ENCODE data around the gene ARL14. TPM values are rescaled to one million over a fixed set of nuclear protein-coding genes. Genes with fewer than 3 reads are reported as not detected.

Gene ARL14
- total RNA-seq, 1 experiment from 2014 or later, result 104 TPM

- DNase-seq, result peak; percentile 84
- Mint-ChIP-seq H3K4me1 (ENCODE audit: low read depth, unreplicated experiment) (peaks cover 70% of the 10 kb centered on the region), H3K9me3 (ENCODE audit: low read depth, unreplicated experiment) (no peaks in the 10 kb centered on the region), H3K27me3 (ENCODE audit: unreplicated experiment) (no peaks in the 10 kb centered on the region), H3K27ac (ENCODE audit: unreplicated experiment) (peak overlapping the region; percentile 90), H3K36me3 (ENCODE audit: insufficient read depth, unreplicated experiment) (peaks cover 30% of the 10 kb centered on the region), H3K4me3 (ENCODE audit: low read depth, unreplicated experiment) (peak overlapping the region; percentile 6)
- CTCF ChIA-PET, result interaction anchor here (0.5 to 1.2 kb wide), 3 partner anchors 10 to 137 kb away, joined by 3 to 6 read pairs (median 3); partner anchors contain the start of gene ARL14
- intact Hi-C loops (cut with micrococcal nuclease; ENCODE audit: unreplicated experiment), result no loop called here
- BruUV-seq (replicated peaks), result no TSS peak
- no peak for TF ChIP-seq CTCF (IDR thresholded peaks at IDR 0.05; ENCODE audit: unreplicated experiment)
Measured at GRCh38 chr3:160667452-160667851, 9.5 kb upstream of the ARL14 start.

- no peak for DNase-seq
- CTCF ChIA-PET, result no interaction called here
- intact Hi-C loops (cut with micrococcal nuclease; ENCODE audit: unreplicated experiment), result no loop called here
- TF ChIP-seq CTCF (IDR thresholded peaks at IDR 0.05; ENCODE audit: unreplicated experiment), result no peak
- peaks cover 36% of the 10 kb centered on the region for H3K36me3 Mint-ChIP-seq (ENCODE audit: insufficient read depth, unreplicated experiment)
- H3K4me3 Mint-ChIP-seq (ENCODE audit: low read depth, unreplicated experiment), result peak overlapping the region; percentile 6
- peak overlapping the region; percentile 90 for H3K27ac Mint-ChIP-seq (ENCODE audit: unreplicated experiment)
- peaks cover 80% of the 10 kb centered on the region for H3K4me1 Mint-ChIP-seq (ENCODE audit: low read depth, unreplicated experiment)
- no peaks in the 10 kb centered on the region for H3K9me3 Mint-ChIP-seq (ENCODE audit: low read depth, unreplicated experiment)
- BruUV-seq (replicated peaks), result no TSS peak
- no peaks in the 10 kb centered on the region for H3K27me3 Mint-ChIP-seq (ENCODE audit: unreplicated experiment)
Measured at GRCh38 chr3:160668454-160668853, 8.5 kb upstream of the ARL14 start.

- Mint-ChIP-seq H3K27ac (ENCODE audit: unreplicated experiment) (peak overlapping the region; percentile 85), H3K9me3 (ENCODE audit: low read depth, unreplicated experiment) (no peaks in the 10 kb centered on the region), H3K36me3 (ENCODE audit: insufficient read depth, unreplicated experiment) (peaks cover 41% of the 10 kb centered on the region), H3K27me3 (ENCODE audit: unreplicated experiment) (no peaks in the 10 kb centered on the region), H3K4me1 (ENCODE audit: low read depth, unreplicated experiment) (peaks cover 96% of the 10 kb centered on the region), H3K4me3 (ENCODE audit: low read depth, unreplicated experiment) (peak overlapping the region; percentile 39)
- intact Hi-C loops (cut with micrococcal nuclease; ENCODE audit: unreplicated experiment), result loop anchor here (10.0 kb wide), 1 partner anchor 266 kb away; no protein-coding TSS in a partner anchor
- DNase-seq, result no peak
- TF ChIP-seq CTCF (IDR thresholded peaks at IDR 0.05; ENCODE audit: unreplicated experiment), result no peak
- no TSS peak for BruUV-seq (replicated peaks)
- CTCF ChIA-PET, result no interaction called here
Measured at GRCh38 chr3:160671231-160671630, 5.7 kb upstream of the ARL14 start.

- no peak for DNase-seq
- peak overlapping the region; percentile 85 for H3K27ac Mint-ChIP-seq (ENCODE audit: unreplicated experiment)
- H3K9me3 Mint-ChIP-seq (ENCODE audit: low read depth, unreplicated experiment), result no peaks in the 10 kb centered on the region
- peaks cover 43% of the 10 kb centered on the region for H3K36me3 Mint-ChIP-seq (ENCODE audit: insufficient read depth, unreplicated experiment)
- peaks cover 94% of the 10 kb centered on the region for H3K4me1 Mint-ChIP-seq (ENCODE audit: low read depth, unreplicated experiment)
- CTCF ChIA-PET, result no interaction called here
- no TSS peak for BruUV-seq (replicated peaks)
- H3K4me3 Mint-ChIP-seq (ENCODE audit: low read depth, unreplicated experiment), result no peak overlapping the region
- intact Hi-C loops (cut with micrococcal nuclease; ENCODE audit: unreplicated experiment), result loop anchor here (10.0 kb wide), 1 partner anchor 267 kb away; no protein-coding TSS in a partner anchor
- H3K27me3 Mint-ChIP-seq (ENCODE audit: unreplicated experiment), result no peaks in the 10 kb centered on the region
- TF ChIP-seq CTCF (IDR thresholded peaks at IDR 0.05; ENCODE audit: unreplicated experiment), result no peak
Measured at GRCh38 chr3:160671995-160672394, 5.0 kb upstream of the ARL14 start.
